ENCODE results near the gene SYP.
A peak's percentile ranks its signal among the peaks of the same experiment; 100 is the strongest.

DNA sequence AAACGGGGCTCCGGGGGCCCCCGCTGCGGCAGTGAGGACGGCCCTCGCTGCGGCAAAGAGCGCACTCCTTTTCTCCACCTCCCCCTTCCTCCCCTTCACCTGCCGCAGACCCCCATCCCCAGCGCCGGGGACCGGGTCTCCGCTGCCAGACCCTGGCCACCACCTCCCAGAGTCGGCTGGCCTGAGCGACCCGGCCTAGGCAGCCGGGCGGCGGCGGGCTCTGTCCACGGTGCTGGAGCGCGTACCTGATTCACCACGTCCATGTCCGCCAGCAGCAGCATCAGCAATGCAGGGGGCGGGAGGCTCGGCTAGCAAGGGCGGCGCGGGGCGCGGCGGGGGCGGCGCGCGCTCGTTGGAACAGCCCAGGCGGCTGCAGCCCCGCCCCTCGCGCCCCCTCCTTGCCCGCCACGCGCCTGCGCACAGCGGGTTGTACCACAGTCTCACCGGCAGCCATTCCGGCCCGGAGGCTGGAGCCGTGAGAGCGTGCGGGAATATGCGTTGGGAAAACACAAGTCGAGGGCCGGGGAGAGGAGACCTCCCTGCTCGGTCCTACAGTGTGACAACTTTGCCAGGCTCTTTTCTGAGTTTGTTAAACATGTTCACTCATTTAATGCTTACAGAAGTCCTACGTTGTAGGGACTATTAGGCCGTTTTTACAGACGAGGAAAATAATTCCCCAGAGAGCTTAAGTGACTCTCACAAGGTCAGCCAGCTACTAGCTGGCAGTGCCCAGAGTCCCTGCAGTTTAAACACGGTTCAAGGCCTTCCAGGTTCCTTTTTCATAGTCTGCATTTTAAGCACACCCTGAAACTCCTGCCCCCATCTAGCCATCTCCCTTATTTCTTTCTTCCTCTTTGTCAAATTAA is at the start of gene SYP:
- TF ChIP-seq, protein P1, sequence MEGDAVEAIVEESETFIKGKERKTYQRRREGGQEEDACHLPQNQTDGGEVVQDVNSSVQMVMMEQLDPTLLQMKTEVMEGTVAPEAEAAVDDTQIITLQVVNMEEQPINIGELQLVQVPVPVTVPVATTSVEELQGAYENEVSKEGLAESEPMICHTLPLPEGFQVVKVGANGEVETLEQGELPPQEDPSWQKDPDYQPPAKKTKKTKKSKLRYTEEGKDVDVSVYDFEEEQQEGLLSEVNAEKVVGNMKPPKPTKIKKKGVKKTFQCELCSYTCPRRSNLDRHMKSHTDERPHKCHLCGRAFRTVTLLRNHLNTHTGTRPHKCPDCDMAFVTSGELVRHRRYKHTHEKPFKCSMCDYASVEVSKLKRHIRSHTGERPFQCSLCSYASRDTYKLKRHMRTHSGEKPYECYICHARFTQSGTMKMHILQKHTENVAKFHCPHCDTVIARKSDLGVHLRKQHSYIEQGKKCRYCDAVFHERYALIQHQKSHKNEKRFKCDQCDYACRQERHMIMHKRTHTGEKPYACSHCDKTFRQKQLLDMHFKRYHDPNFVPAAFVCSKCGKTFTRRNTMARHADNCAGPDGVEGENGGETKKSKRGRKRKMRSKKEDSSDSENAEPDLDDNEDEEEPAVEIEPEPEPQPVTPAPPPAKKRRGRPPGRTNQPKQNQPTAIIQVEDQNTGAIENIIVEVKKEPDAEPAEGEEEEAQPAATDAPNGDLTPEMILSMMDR (IDR thresholded peaks at IDR 0.05): no peak
- peak; percentile 24 for TF ChIP-seq POLR2A (IDR thresholded peaks at IDR 0.05)

Measured in testis (tissue), 2 donors.